HEK293 (cell line): Measurements from ENCODE around the gene ADORA3.

ENCODE experiments used
- CTCF ChIA-PET: fragments of 350-600 bp; formaldehyde crosslinking; extraction: SDS; loops from one replicate; lab custom pipeline; 2021; ENCODE audit warnings: antibody characterized with exemption; lab: Yijun Ruan, JAX
- POLR2A ChIA-PET: fragments of 300-600 bp; formaldehyde crosslinking; extraction: SDS; loops from one replicate; lab custom pipeline; 2020; ENCODE audit warnings: antibody characterized with exemption, inconsistent platforms; lab: Yijun Ruan, JAX
- H3K27ac ChIP-seq: fragments of 200-500 bp; sonication (Bioruptor generic); 2 replicates; pipeline ENCODE4 v1.5.1; 2014; ENCODE audit warnings: low read depth, low read length, control low read depth, inconsistent platforms; ENCODE audit errors: extremely low read depth
- H3K36me3 ChIP-seq, 2 experiments: fragments of 200-500 bp in 1 of 2; sonication (Bioruptor generic) in 1 of 2; 1 replicate in 1 of 2; 2 replicates in 1 of 2; pipeline ENCODE4 v1.5.1; 2014 to 2017; ENCODE audit warnings: inconsistent platforms in 2 of 2, low read length in 2 of 2; ENCODE audit not compliant: control insufficient read depth in 2 of 2, insufficient read depth in 1 of 2
- H3K4me1 ChIP-seq: fragments of 200-500 bp; sonication (Bioruptor generic); 2 replicates; pipeline ENCODE4 v1.5.1; 2014; ENCODE audit warnings: mild to moderate bottlenecking, low read length, inconsistent platforms; ENCODE audit not compliant: control insufficient read depth, insufficient read depth
- H3K4me3 ChIP-seq: 2 replicates; pipeline ENCODE4 v1.5.1; 2011; ENCODE audit warnings: low read depth, mild to moderate bottlenecking, control low read depth, low read length, moderate library complexity
- H3K9me3 ChIP-seq: fragments of 200-500 bp; sonication (Bioruptor generic); 2 replicates; pipeline ENCODE4 v1.5.1; 2014; ENCODE audit warnings: low read depth, low read length, inconsistent platforms; ENCODE audit not compliant: control insufficient read depth, insufficient read depth
- EGR2 ChIP-seq: fragments of 450-650 bp; formaldehyde crosslinking; IDR thresholded peaks from 2 replicates; pipeline ENCODE4 v1.5.1; 2016; ENCODE audit warnings: low read depth, missing biosample characterization, missing genetic modification characterization
- ZBTB8A ChIP-seq: fragments of 450-650 bp; formaldehyde crosslinking; IDR thresholded peaks from 2 replicates; pipeline ENCODE4 v1.5.1; 2016; ENCODE audit warnings: missing biosample characterization, missing genetic modification characterization
- ZFHX2 ChIP-seq: fragments of 450-650 bp; formaldehyde crosslinking; conservative IDR thresholded peaks from 2 replicates; pipeline ENCODE4 v1.5.1; 2016; ENCODE audit warnings: missing biosample characterization, missing genetic modification characterization
- ZNF214 ChIP-seq: fragments of 450-650 bp; formaldehyde crosslinking; IDR thresholded peaks from 2 replicates; pipeline ENCODE4 v1.5.1; 2017; ENCODE audit warnings: missing biosample characterization, mild to moderate bottlenecking, missing genetic modification characterization, borderline replicate concordance
- ZNF221 ChIP-seq: fragments of 450-650 bp; formaldehyde crosslinking; IDR thresholded peaks from 2 replicates; pipeline ENCODE4 v1.5.1; 2017; ENCODE audit warnings: missing biosample characterization, missing genetic modification characterization, borderline replicate concordance
- ZNF548 ChIP-seq: fragments of 450-650 bp; formaldehyde crosslinking; IDR thresholded peaks from 2 replicates; pipeline ENCODE4 v1.5.1; 2016; ENCODE audit warnings: missing biosample characterization, missing genetic modification characterization
- ZNF560 ChIP-seq: fragments of 450-650 bp; formaldehyde crosslinking; IDR thresholded peaks from 2 replicates; pipeline ENCODE4 v1.5.1; 2017; ENCODE audit warnings: missing biosample characterization, missing genetic modification characterization, borderline replicate concordance
- ZNF571 ChIP-seq: fragments of 450-650 bp; formaldehyde crosslinking; IDR thresholded peaks from 2 replicates; pipeline ENCODE4 v1.5.0; 2017; ENCODE audit warnings: missing biosample characterization, missing genetic modification characterization
- ZNF658 ChIP-seq: fragments of 450-650 bp; formaldehyde crosslinking; IDR thresholded peaks from 2 replicates; pipeline ENCODE4; 2016; ENCODE audit warnings: missing biosample characterization, missing genetic modification characterization
- TF ChIP-seq, protein P1 (sequence below): fragments of 450-650 bp; formaldehyde crosslinking; IDR thresholded peaks from 2 replicates; pipeline ENCODE4 v1.5.1; 2017; ENCODE audit warnings: missing biosample characterization, mild to moderate bottlenecking, missing genetic modification characterization, moderate library complexity
- TF ChIP-seq, protein P2 (sequence below): fragments of 450-650 bp; formaldehyde crosslinking; IDR thresholded peaks from 2 replicates; pipeline ENCODE4 v1.5.1; 2016; ENCODE audit warnings: missing biosample characterization, missing genetic modification characterization, borderline replicate concordance
- TF ChIP-seq, protein P3 (sequence below): fragments of 450-650 bp; formaldehyde crosslinking; IDR thresholded peaks from 2 replicates; pipeline ENCODE4 v1.5.1; 2016; ENCODE audit warnings: missing biosample characterization, missing genetic modification characterization
- TF ChIP-seq, protein P4 (sequence below): fragments of 450-650 bp; formaldehyde crosslinking; IDR thresholded peaks from 2 replicates; pipeline ENCODE4 v1.5.0; 2017; ENCODE audit warnings: missing biosample characterization, missing genetic modification characterization, borderline replicate concordance
- TF ChIP-seq, protein P5 (sequence below): fragments of 450-650 bp; formaldehyde crosslinking; IDR thresholded peaks from 2 replicates; pipeline ENCODE4 v1.5.1; 2017; ENCODE audit warnings: missing biosample characterization, missing genetic modification characterization

The ADORA3 gene

DNA sequence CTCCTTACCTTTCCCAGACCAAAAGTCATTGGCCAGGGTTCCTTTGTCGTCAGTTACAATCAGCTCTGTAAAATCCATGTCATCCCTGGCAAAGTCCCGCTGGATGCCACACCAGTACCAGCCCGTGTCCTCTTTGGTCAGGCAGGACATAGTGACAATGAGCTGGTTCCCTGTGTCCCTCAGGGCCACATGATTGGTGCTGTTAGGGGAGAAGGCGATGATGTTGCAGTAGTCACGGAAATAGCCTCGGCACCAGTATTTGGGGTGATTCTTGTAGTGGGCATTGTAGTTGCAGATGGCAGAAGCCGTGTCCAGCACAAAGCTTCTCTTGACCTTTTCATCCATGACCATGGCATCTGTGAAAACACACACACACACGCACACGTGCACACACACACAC lies 14.8 kb downstream of the ADORA3 start (continued):
- TF ChIP-seq, protein P1, sequence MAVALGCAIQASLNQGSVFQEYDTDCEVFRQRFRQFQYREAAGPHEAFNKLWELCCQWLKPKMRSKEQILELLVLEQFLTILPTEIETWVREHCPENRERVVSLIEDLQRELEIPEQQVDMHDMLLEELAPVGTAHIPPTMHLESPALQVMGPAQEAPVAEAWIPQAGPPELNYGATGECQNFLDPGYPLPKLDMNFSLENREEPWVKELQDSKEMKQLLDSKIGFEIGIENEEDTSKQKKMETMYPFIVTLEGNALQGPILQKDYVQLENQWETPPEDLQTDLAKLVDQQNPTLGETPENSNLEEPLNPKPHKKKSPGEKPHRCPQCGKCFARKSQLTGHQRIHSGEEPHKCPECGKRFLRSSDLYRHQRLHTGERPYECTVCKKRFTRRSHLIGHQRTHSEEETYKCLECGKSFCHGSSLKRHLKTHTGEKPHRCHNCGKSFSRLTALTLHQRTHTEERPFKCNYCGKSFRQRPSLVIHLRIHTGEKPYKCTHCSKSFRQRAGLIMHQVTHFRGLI (tag by site-specific recombination) = no peak
- TF ChIP-seq ZNF560 (no peak), ZBTB8A (no peak), ZNF571 (tag by site-specific recombination) (no peak), ZNF658 (tag by site-specific recombination) (no peak), ZFHX2 (tag by site-specific recombination) (no peak)
- TF ChIP-seq, protein P2, sequence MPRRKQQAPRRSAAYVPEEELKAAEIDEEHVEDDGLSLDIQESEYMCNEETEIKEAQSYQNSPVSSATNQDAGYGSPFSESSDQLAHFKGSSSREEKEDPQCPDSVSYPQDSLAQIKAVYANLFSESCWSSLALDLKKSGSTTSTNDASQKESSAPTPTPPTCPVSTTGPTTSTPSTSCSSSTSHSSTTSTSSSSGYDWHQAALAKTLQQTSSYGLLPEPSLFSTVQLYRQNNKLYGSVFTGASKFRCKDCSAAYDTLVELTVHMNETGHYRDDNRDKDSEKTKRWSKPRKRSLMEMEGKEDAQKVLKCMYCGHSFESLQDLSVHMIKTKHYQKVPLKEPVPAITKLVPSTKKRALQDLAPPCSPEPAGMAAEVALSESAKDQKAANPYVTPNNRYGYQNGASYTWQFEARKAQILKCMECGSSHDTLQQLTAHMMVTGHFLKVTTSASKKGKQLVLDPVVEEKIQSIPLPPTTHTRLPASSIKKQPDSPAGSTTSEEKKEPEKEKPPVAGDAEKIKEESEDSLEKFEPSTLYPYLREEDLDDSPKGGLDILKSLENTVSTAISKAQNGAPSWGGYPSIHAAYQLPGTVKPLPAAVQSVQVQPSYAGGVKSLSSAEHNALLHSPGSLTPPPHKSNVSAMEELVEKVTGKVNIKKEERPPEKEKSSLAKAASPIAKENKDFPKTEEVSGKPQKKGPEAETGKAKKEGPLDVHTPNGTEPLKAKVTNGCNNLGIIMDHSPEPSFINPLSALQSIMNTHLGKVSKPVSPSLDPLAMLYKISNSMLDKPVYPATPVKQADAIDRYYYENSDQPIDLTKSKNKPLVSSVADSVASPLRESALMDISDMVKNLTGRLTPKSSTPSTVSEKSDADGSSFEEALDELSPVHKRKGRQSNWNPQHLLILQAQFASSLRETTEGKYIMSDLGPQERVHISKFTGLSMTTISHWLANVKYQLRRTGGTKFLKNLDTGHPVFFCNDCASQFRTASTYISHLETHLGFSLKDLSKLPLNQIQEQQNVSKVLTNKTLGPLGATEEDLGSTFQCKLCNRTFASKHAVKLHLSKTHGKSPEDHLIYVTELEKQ = no peak
- TF ChIP-seq, protein P3, sequence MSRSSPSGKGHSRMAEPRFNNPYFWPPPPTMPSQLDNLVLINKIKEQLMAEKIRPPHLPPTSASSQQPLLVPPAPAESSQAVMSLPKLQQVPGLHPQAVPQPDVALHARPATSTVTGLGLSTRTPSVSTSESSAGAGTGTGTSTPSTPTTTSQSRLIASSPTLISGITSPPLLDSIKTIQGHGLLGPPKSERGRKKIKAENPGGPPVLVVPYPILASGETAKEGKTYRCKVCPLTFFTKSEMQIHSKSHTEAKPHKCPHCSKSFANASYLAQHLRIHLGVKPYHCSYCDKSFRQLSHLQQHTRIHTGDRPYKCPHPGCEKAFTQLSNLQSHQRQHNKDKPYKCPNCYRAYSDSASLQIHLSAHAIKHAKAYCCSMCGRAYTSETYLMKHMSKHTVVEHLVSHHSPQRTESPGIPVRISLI (tag by site-specific recombination) = no peak

DNA sequence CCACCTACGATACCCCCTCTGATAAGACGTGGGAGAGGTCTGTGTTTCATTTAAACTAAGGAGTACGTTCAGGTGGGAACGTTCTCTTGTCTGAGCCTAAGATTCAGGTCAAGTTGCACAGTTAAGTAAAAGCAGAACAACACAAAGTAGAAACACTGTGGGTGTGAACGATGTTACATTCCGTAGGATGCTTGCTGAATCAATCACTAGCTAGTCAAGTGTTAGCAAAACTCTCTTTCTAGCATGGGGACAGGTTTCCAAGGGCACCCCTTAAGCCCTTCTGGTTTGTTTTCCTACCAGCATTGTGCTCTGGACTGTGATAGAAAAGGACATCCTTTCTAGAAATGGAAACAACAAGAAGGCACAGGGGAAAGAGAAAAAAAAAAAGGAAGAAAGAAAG lies 16.3 kb downstream of the ADORA3 start:
- Histone ChIP-seq H3K27ac (no peak overlapping the region), H3K4me3 (no peak overlapping the region), H3K4me1 (no peaks in the 10 kb centered on the region), H3K36me3 (no peaks in the 10 kb centered on the region)
- POLR2A ChIA-PET = no interaction called here
- CTCF ChIA-PET = interaction anchor here (0.6 to 0.7 kb wide), 3 partner anchors 8 to 1097 kb away, joined by 3 read pairs; no protein-coding TSS in a partner anchor
- TF ChIP-seq EGR2 (tag by site-specific recombination) = 0 out of 2 replicates have a peak, but pooled peaks have one; percentile 32
- no peak for TF ChIP-seq ZNF548 (tag by site-specific recombination)
- TF ChIP-seq ZNF214 (tag by site-specific recombination) = no peak
- TF ChIP-seq, all 188 proteins: peak for 1
- no peaks in the 10 kb centered on the region for H3K9me3 ChIP-seq

DNA sequence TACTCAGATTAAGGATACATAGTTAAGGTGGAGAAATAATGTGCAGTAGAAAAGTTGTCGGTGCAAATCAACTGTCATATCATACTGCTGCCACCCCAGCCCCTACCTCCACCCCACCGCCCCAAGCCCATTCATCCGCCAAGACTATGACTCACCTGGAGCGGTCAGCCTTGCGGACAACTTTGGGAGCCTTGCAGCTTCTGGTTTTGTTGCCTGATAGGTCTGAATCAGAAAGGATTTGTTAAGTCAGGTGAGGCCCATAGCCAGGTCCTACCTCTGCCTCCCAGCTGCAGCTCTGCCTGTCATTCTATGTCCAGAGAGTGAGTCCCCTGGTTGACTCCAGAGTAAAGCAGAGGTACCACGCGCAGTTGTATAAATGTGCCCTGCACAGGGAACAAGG lies 17.0 kb downstream of the ADORA3 start:
- no peak overlapping the region for H3K27ac ChIP-seq
- TF ChIP-seq ZNF221 (tag by site-specific recombination) = no peak
- TF ChIP-seq, protein P4, sequence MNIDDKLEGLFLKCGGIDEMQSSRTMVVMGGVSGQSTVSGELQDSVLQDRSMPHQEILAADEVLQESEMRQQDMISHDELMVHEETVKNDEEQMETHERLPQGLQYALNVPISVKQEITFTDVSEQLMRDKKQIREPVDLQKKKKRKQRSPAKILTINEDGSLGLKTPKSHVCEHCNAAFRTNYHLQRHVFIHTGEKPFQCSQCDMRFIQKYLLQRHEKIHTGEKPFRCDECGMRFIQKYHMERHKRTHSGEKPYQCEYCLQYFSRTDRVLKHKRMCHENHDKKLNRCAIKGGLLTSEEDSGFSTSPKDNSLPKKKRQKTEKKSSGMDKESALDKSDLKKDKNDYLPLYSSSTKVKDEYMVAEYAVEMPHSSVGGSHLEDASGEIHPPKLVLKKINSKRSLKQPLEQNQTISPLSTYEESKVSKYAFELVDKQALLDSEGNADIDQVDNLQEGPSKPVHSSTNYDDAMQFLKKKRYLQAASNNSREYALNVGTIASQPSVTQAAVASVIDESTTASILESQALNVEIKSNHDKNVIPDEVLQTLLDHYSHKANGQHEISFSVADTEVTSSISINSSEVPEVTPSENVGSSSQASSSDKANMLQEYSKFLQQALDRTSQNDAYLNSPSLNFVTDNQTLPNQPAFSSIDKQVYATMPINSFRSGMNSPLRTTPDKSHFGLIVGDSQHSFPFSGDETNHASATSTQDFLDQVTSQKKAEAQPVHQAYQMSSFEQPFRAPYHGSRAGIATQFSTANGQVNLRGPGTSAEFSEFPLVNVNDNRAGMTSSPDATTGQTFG (tag by site-specific recombination) = no peak
- TF ChIP-seq, protein P5, sequence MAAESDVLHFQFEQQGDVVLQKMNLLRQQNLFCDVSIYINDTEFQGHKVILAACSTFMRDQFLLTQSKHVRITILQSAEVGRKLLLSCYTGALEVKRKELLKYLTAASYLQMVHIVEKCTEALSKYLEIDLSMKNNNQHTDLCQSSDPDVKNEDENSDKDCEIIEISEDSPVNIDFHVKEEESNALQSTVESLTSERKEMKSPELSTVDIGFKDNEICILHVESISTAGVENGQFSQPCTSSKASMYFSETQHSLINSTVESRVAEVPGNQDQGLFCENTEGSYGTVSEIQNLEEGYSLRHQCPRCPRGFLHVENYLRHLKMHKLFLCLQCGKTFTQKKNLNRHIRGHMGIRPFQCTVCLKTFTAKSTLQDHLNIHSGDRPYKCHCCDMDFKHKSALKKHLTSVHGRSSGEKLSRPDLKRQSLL (tag by site-specific recombination) = no peak
- TF ChIP-seq, all 188 proteins: peak for 0
- H3K4me1 ChIP-seq = no peaks in the 10 kb centered on the region
- ChIA-PET CTCF (interaction anchor here (0.7 to 1.9 kb wide), 2 partner anchors 8 to 22 kb away, joined by 3 to 8 read pairs; no protein-coding TSS in a partner anchor), POLR2A (no interaction called here)
- H3K36me3 ChIP-seq = no peaks in the 10 kb centered on the region
- no peak overlapping the region for H3K4me3 ChIP-seq
- H3K9me3 ChIP-seq = no peaks in the 10 kb centered on the region
